GM08714 (cell line): ENCODE data around the gene ARSJ.
"Not testable (repeated sequence)": the region's sequence is repeated elsewhere in the genome, so short reads cannot be mapped to it uniquely, and the experiment has no call there.

Experiments
- H3K4me3 ChIP-seq: fragments of 200-500 bp; sonication (Bioruptor generic); 2 replicates; pipeline ENCODE4 v1.5.1; 2014; ENCODE audit warnings: mild to moderate bottlenecking, low read length, inconsistent platforms
- ZNF274 ChIP-seq: IDR thresholded peaks from 2 replicates; pipeline ENCODE4 v1.6.1; 2012; ENCODE audit warnings: mild to moderate bottlenecking, low read depth, low read length

The ARSJ gene

DNA sequence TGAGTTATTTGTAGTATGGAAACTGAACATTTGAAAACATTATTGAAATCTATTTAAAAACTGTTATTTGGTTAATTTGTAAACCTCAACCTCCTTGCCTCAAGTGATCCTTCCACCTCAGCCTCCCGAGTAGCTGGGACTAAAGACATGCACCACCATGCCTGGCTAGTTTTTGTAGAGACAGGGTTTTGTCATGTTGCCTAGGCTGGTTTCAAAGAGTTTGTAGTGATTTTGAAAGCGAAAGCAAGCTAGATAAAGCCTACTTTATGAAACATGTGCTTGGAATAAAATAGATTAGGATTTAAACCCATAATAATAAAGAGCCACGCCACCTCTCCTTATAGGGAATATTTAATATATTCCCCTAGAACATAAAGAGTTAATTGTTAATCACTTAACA is 23.5 kb downstream of the ARSJ start:
- no peak for TF ChIP-seq ZNF274
- no peak overlapping the region for H3K4me3 ChIP-seq

DNA sequence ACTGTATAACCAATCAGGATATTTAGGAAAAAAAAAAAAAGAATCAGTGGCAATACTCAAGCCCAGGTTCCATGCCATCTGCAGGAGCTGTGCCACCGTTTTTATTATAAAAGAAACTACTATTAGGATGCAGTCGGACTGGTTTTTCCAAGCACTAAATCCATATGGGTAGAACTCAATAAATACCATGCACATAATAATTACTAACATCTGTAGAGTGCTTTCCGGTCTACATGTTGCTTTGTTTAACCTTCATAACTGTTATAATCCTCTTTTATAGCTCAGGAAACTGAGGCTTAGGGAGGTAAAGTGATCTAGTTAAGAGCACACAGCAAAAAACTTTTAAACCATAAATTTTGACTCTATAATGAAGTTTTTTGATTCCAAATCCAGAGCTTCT is 24.0 kb downstream of the ARSJ start:
- TF ChIP-seq ZNF274: no peak
- H3K4me3 ChIP-seq: no peak overlapping the region

DNA sequence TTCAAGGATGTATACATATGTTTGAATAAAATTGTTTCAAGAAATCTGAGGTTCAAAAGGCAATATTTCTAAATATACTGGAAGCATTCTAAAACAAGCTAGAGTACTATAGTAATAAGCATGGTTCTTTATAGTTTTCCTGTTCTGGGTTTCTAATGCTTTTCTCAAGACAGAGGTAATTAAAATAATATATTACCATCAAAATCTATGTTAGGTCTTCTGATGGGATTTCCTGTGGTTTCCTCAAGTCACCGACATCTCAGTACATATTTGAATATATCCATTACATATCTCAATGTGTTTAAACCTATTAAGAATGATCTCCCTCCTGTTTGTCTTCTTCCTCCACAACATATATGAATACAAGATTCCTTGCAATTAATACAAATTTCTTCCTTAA is 25.6 kb downstream of the ARSJ start:
- H3K4me3 ChIP-seq: no peak overlapping the region
- no peak for TF ChIP-seq ZNF274

DNA sequence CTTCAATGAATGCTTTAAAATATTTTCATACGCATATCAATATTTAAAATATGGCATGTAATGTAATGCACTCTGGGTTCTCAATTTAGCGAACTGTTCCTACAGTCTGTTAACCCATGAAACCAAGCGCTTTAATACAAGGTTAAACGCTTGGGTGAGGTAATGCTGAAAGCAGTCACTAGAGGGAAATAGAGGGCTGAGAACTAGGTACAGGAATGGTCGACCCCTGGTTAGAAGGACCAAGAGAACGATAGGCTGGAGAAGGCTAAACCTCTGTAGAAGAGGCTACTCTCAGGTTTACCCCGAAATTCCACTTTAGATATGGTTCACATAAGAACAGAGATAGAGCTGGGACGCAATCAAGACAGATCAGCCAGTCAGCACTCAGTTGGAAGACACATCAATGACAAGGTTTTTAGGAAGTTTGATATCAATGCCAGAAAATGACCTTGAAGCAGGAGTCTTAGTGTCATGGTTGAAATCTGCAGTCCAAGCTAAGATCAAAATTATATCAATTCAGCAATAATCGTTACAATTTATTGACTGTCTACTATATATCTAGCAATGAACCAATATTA is 26.9 kb downstream of the ARSJ start:
- no peak overlapping the region for H3K4me3 ChIP-seq
- no peak for TF ChIP-seq ZNF274

DNA sequence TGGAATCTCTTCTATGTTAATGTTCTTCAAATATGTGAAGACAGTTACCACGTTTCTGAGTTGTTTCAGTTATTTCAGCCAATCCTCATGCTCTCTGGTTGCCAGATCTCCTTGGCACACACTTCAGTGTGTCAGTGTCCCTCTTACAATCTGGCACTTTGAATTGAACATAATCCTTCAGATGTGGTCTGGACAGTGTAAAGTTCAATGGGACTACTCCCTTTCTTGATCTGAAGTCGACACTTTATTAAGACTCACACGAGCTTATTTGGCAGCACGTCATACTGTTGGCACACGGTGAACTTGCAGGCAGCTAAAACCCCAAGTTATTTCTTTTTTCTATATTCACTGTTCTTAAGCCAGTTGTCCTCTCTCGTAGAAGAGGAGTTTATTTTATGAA is 28.2 kb downstream of the ARSJ start:
- H3K4me3 ChIP-seq: no peak overlapping the region
- TF ChIP-seq ZNF274: no peak

DNA sequence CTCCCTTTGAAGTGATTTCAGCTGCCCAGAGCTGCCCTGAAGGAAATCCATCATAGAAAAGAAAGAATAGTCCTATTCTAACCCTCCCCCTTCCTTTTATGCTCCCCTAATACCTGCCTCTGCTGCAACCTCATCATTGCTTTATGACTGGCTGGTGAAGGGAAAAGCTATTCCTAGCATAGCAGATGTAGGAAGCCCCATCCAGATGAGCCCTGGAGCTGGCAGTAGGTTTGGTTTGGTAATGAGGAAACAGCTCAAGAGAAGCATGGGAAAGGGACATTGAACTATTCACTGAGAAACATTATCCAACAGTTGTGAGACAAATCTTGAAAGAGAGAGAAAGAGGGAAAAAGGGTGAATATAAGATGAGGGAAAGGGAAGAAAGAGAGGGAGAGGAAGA is 29.2 kb downstream of the ARSJ start:
- TF ChIP-seq ZNF274: no peak

DNA sequence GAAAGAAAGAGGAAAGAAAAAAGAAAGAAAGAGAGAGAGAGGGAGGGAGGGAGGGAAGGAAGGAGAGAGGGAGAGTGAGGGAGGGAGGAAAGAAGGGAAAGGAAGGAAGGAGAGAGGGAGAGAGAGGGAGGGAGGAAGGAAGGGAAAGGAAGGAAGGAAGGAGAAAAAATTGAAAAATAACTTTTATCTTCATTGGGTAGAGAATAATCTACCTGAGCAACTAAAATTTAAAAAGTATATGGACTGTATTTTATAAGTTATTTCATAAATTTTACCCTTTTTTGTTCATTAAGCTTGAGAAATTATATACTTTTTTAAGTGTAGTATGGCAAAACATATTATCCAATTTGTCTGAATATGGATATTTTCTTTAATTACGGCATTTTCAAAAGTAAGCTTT is 32.0 kb downstream of the ARSJ start:
- no peak overlapping the region for H3K4me3 ChIP-seq
- no peak for TF ChIP-seq ZNF274

More for the DNA sequence above, 29.2 kb downstream of the ARSJ start:
- H3K4me3 ChIP-seq: no peak overlapping the region

DNA sequence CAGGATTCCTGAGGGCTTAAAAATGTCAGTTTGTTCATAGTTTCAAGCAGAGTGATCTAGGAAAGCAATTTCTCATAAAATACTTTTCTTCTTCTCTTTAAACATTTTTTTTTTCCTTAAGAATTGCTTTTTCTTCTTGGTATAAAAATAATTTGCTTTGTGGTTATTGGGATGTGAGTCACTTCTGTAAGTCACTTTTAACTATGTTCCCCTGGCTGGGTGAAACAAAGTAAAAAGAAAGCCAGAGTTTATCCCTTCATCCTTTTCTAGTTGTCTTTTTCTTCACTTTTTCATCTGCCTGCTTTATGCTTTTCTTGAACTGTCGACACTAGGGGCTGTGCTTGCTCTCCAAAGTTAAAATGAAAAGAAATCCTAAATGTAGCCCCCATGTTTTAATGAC is 33.5 kb downstream of the ARSJ start:
- TF ChIP-seq ZNF274: no peak
- H3K4me3 ChIP-seq: no peak overlapping the region

DNA sequence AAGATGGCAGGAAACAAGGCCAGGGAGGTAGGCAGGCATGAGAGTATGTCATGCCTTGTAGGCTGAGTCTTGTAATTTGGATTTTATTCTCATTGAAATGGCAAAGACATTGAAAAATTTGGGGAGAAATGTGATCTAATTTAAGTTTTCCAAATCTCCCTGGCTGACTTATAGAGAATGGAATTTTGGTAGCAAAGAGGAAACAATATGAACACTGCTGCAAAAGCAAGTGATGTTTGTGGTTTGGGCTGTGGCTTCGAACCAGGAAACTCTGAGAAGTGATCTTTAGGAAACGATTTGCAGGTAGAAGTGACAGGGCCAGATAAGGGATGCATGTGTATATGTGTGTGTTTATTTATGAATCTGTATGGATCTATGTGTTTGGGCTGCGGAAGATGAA is 35.6 kb downstream of the ARSJ start:
- no peak overlapping the region for H3K4me3 ChIP-seq
- no peak for TF ChIP-seq ZNF274

DNA sequence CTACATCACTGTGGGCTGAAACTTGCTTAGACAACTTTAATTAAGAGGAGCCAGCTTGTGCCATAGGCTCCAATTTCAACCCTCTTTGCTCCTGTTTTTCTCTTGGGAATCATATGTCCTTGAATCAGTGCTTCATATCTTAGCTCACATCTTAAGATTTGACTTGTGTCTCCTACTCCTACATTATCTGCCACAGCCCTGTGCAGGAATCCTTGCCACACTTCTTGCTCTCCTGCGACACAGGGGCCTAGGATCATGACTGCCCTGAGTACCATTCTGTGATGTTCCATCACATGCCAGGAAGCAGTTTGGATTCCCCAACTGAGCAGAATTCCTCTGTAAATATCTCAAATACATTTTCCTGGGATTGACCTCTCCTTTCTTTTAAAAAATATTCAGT is 36.4 kb downstream of the ARSJ start:
- TF ChIP-seq ZNF274: no peak
- H3K4me3 ChIP-seq: no peak overlapping the region

DNA sequence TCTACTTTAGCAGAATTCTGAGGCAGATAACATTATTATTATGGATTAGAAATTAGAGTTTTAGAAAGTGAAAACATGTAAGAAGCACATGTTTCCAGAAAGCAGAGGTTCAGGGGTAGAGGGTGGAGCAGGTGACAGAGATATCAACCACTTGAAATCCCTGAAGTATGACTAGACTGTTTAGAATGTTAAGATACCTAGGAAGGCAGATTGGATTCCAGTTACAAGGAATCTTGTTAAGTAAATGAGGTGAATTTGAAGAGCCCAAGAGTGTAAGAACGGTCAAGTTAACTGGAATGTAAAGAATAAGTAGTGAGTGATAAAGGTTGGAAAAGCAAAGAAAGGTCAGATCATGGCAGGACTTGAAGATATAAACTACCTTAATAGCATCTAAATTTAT is 37.6 kb downstream of the ARSJ start:
- TF ChIP-seq ZNF274: no peak
- H3K4me3 ChIP-seq: no peak overlapping the region

DNA sequence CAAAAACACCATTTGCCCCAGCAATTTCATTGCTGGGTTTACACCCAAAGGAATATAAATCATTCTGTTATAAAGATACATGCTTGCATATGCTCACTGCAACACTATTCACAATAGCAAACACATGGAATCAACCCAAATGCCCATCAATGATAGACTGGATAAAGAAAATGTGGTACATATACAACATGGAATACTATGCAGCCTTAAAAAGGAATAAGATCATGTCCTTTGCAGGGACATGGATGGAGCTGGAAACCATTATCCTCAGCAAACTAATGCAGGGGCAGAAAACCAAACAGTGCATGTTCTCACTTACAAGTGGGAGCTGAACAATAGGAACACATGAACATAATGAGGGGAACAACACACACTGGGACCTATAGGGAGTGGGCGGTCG is 39.3 kb downstream of the ARSJ start:
- not testable (repeated sequence) for H3K4me3 ChIP-seq

DNA sequence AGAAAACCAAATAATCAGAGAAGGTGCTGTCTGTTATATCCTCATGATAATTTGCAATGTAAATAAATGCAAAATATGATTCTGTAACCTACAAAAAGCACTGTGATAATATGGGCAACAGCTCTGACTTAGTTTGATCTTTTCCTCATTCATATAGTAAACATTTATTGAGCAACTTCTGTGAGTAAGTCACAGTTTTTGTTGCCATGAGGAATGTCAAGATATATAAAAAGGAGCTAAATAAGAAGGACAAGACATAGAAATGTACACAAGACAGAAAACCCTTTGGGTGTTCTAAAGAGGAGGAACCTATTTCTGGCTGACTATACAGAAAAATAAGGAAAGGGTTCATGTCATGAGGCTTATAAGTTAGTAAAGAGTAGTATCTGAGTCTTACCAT is 44.3 kb downstream of the ARSJ start:
- H3K4me3 ChIP-seq: no peak overlapping the region
- TF ChIP-seq ZNF274: no peak

DNA sequence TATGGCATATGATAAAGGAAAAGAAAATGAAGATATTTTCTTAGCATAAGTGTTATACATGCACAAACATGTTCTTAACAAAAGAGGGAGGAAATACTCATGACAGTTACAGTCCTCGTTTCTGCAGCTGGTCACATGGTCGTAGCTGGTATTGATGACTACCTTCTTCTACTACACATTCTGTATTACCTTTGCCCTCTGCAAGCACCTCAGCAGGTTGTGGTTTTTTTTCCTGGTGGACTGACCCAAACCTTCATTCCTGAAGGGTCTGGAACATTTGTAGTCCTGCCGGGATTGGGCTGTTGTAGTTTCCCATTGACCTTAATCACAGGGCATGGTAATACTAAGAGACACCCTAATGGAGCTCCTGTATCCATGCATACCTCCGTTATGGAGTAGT is 54.7 kb downstream of the ARSJ start:
- not testable (repeated sequence) for H3K4me3 ChIP-seq

DNA sequence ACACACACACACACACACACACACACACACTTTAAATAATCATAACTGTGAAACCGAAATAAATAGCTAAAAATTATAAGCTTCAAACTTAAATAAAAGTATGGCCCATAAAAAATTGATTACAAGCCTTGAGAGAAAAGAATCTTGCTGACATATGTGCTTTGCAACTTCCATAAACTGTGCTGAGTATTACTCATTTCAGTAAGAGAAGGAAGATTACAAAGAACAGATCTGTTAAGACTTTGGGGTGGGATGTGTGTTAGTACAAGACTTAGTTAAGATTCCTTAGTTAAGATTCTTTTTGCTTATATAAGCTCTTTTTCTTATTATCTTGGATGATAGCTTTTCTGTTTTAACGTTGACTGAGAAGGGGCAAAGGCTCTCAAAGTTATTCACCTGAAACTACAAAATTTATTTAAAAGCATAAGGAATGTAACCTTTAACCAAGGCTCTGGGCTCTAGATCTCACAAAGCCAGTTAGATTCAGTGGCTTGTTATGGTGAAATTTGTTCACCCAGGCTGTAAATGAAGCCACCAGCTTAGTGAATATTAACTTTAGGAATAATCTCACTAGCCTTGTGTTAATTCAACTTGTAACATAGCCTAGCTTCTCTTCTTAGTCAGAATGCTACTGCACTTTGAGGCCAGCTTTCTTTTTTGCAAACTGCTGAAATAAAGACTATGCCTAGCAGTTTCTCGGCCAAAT is 58.2 kb downstream of the ARSJ start:
- no peak overlapping the region for H3K4me3 ChIP-seq
- no peak for TF ChIP-seq ZNF274

DNA sequence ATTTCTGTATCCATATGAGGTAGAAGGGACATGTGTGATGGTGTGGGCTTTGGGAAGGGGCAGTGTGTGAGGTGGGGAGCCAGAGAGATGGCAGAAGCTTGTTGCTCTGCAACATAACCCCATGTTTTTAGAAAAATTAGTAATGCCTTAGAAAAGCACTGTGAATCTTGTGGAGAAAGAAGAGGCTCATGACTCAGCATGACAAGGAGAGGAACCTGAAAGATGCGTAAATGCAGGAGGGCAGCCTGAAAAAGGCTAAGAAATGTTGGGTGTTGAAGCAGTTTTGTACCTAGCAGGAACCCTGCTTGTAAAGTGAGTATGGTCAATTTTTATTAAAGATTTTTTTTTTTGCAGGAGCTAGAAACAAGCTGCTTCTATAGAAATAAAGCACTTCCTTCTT is 59.8 kb downstream of the ARSJ start:
- no peak for TF ChIP-seq ZNF274
- no peak overlapping the region for H3K4me3 ChIP-seq
